Activated CD4-positive, alpha-beta T cell treated with anti-CD3 and anti-CD28 coated beads for 36 hours (primary cell): ENCODE data around the gene ABR. TPM values are rescaled to one million over a fixed set of nuclear protein-coding genes. Genes with fewer than 3 reads are reported as not detected.
A peak's percentile ranks its signal among the peaks of the same experiment; 100 is the strongest.
"Not testable (repeated sequence)": the region's sequence is repeated elsewhere in the genome, so short reads cannot be mapped to it uniquely, and the experiment has no call there.

Source experiments
- ATAC-seq: fragments of 200-7000 bp; cut with Tn5 transposase; one replicate; pipeline ENCODE4 v1.10.0; 2021; ENCODE audit warnings: mild to moderate bottlenecking, moderate library complexity
- CTCF ChIA-PET: fragments of 350-600 bp; sonication (Branson Sonifier 250); formaldehyde crosslinking; loops from one replicate; lab custom pipeline; 2021; ENCODE audit warnings: antibody characterized with exemption; lab: Charles Lee
- POLR2A ChIA-PET: fragments of 350-600 bp; sonication (Branson Sonifier 250); formaldehyde crosslinking; loops from one replicate; lab custom pipeline; 2021; ENCODE audit warnings: antibody characterized with exemption, inconsistent platforms; lab: Charles Lee
- DNase-seq: peaks from one replicate; pipeline ENCODE4 v3.0.0-alpha.2; 2020
- H3K27ac Mint-ChIP-seq: one replicate; pipeline ENCODE4 v1.8.0; 2021; ENCODE audit warnings: mixed read lengths
- H3K27me3 Mint-ChIP-seq: one replicate; pipeline ENCODE4 v1.8.0; 2021; ENCODE audit warnings: mixed read lengths
- H3K36me3 Mint-ChIP-seq: one replicate; pipeline ENCODE4 v1.8.0; 2021; ENCODE audit warnings: low read depth, mixed read lengths
- H3K4me1 Mint-ChIP-seq: one replicate; pipeline ENCODE4 v1.8.0; 2021; ENCODE audit warnings: mixed read lengths
- H3K4me3 Mint-ChIP-seq: one replicate; pipeline ENCODE4 v1.8.0; 2021; ENCODE audit warnings: mild to moderate bottlenecking, moderate library complexity, mixed read lengths
- H3K9me3 Mint-ChIP-seq: one replicate; pipeline ENCODE4 v1.8.0; 2021; ENCODE audit warnings: low read depth, mixed read lengths
- intact Hi-C, 2 experiments: fragments of 100-400 bp; cut with DNase I in 1 of 2; cut with micrococcal nuclease in 1 of 2; formaldehyde crosslinking; loops; one replicate each; pipeline versions ENCODE4 v1.14.2 to v1.15.1; 2022 to 2024; cut with DNase I, micrococcal nuclease
- total RNA-seq, 2 experiments: library from RNA; stranded (reverse); gene quantifications; one replicate each; pipeline ENCODE4 v1.2.3, GENCODE V29; 2021

Gene ABR
- total RNA-seq, 2 experiments from 2014 or later, result 45.2 to 50.5 TPM

GRCh38 chr17:1199271-1199743 lies 19.5 kb upstream of the ABR start:
- H3K4me1 Mint-ChIP-seq, result peaks cover 25% of the 10 kb centered on the region
- ChIA-PET CTCF (interaction anchor here (0.6 to 1.2 kb wide), 2 partner anchors 13 to 133 kb away, joined by 3 read pairs; no protein-coding TSS in a partner anchor), POLR2A (interaction anchor here (0.7 kb wide), 1 partner anchor 310 kb away, joined by 3 read pairs; no protein-coding TSS in a partner anchor)
- DNase-seq, H3K9me3 Mint-ChIP-seq, H3K27me3 Mint-ChIP-seq, intact Hi-C loops, H3K4me3 Mint-ChIP-seq, H3K27ac Mint-ChIP-seq, ATAC-seq, H3K36me3 Mint-ChIP-seq: not testable (repeated sequence)

- peaks cover 25% of the 10 kb centered on the region for H3K4me1 Mint-ChIP-seq
Measured at GRCh38 chr17:1197781-1198490, 18.2 kb upstream of the ABR start.

DNA sequence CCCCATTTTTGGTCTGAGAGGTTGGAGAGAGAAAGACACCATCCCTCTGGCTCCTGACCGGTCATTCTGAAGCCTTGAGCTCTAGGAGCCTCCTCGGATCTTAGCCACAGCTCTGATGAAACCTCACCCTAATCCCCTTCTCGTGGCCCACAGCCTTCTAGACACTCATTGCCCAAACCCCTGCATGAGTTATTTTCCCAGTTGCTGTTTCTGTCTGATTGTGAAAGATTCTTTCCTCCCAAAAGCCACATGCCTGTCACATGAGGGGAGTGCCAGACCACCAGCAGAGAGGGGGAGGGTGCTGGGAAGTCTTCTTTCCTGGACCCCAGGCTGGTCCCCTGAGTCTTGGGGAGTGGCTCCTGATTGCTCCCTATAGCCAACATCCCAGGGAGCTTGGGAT lies 17.6 kb upstream of the ABR start:
- DNase-seq (no peak), ATAC-seq (no peak)
- no peak overlapping the region for H3K27ac Mint-ChIP-seq
- POLR2A ChIA-PET, result no interaction called here
- H3K4me1 Mint-ChIP-seq, result peaks cover 24% of the 10 kb centered on the region
- H3K4me3 Mint-ChIP-seq, result no peak overlapping the region
- no peaks in the 10 kb centered on the region for H3K36me3 Mint-ChIP-seq
- CTCF ChIA-PET, result interaction anchor here (0.9 to 3.0 kb wide), 2 partner anchors 10 to 88 kb away, joined by 3 to 20 read pairs; no protein-coding TSS in a partner anchor
- no peaks in the 10 kb centered on the region for H3K9me3 Mint-ChIP-seq
- no peaks in the 10 kb centered on the region for H3K27me3 Mint-ChIP-seq
- intact Hi-C loops, result no loop called here

More at GRCh38 chr17:1197781-1198490, 18.2 kb upstream of the ABR start:
- ChIA-PET POLR2A (no interaction called here), CTCF (interaction anchor here (0.8 to 3.0 kb wide), 3 partner anchors 11 to 141 kb away, joined by 3 to 20 read pairs (median 3); no protein-coding TSS in a partner anchor)
- Mint-ChIP-seq H3K4me3 (no peak overlapping the region), H3K27ac (no peak overlapping the region), H3K36me3 (no peaks in the 10 kb centered on the region), H3K27me3 (no peaks in the 10 kb centered on the region), H3K9me3 (no peaks in the 10 kb centered on the region)
- intact Hi-C loops, result no loop called here
- peak; percentile 47 for ATAC-seq
- peak; percentile 35 for DNase-seq

DNA sequence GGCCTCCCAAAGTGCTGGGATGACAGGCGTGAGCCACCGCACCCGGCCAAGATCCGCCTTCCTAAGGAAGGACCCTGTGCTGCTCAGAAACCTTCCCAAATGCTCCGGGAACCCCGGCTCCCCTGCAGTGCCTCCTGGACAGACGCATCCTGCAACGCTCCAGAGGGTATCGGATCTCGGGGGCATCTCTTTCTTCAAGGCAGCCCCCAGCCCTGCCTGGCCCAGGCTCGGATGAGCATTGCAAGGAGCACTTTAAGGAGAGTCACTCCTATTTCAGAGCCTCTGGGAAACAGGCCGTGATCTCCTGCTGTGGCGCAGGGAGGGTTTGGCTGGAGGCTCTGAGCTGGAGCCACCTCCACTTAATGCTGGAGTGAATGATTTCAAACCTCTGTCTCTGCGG lies 17.2 kb upstream of the ABR start:
- POLR2A ChIA-PET, result no interaction called here
- no peaks in the 10 kb centered on the region for H3K27me3 Mint-ChIP-seq

DNA sequence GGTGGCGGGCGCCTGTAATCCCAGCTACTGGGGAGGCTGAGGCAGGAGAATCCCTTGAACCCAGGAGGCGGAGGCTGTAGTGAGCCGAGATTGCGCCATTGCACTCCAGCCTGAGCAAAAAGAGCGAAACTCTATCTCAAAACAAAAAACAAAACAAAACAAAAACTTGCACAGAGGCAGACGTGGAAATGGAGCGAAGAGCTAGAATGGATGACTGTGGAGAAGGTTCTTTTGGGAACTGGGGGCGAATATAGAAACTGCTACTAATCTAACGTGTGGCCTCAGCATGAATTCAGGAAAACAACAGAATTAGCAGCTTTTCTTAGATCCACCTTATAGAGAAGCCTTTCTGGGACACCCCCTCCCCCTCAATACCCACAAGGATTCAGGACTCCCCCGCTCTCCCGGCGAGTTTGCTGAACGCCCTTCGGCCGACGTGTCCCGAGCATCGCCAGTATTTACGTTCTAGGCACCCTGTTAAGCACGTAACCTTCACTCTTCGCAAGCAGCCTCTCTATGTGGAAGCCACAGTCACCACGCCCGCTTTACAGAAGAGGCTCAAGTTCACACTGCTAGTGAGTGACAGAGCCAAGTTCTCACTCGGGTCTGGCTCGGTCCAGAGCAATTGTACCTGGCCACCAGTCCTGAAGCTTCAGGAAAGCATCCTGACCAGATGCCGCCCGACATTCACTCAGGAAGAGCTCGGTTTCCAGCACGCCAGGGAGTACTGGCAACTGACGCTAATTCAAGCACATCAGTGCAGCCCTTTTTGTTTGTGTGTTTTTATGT lies 13.3 kb upstream of the ABR start:
- ChIA-PET POLR2A (no interaction called here), CTCF (interaction anchor here (0.6 to 2.4 kb wide), 5 partner anchors 8 to 432 kb away, joined by 3 to 6 read pairs (median 4); no protein-coding TSS in a partner anchor)
- DNase-seq (no peak), ATAC-seq (no peak)
- Mint-ChIP-seq H3K4me3 (no peak overlapping the region), H3K4me1 (peaks cover 7% of the 10 kb centered on the region), H3K36me3 (no peaks in the 10 kb centered on the region), H3K9me3 (no peaks in the 10 kb centered on the region), H3K27me3 (no peaks in the 10 kb centered on the region), H3K27ac (no peak overlapping the region)
- intact Hi-C loops, result no loop called here

More for the DNA sequence above, 17.2 kb upstream of the ABR start:
- Mint-ChIP-seq H3K4me3 (no peak overlapping the region), H3K36me3 (no peaks in the 10 kb centered on the region), H3K4me1 (peaks cover 19% of the 10 kb centered on the region), H3K9me3 (no peaks in the 10 kb centered on the region), H3K27ac (no peak overlapping the region)
- intact Hi-C loops, result no loop called here
- CTCF ChIA-PET, result interaction anchor here (0.6 to 3.0 kb wide), 2 partner anchors 10 to 32 kb away, joined by 3 to 20 read pairs; no protein-coding TSS in a partner anchor
- DNase-seq, result no peak
- no peak for ATAC-seq

DNA sequence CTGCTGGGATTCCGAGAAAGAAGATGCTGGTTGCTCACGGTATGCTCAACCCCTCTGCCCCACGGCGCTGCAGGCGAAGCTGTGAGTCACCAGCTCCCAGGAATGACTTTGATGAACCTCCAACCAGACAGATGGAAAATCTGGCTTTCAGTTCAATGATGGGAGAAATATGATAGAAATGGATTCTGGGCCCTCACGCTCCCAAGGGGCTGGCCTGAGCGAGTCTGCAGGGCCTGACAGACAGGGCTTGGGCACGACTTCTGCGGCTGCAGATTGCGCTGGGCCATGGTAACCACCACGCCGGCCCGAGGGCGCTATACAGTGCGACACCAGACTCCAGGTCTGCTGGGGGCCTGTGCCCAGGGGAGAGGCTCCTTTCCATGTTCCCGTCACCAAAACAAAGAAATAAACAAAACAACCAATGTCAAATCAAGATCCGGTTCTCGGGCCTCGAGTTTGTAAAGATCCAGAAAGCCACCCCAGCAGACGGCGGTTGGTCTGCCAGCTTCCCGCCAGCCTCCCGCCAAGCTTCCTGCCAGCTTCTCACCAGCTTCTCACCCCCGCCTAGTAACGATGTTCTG lies 11.1 kb upstream of the ABR start:
- H3K4me1 Mint-ChIP-seq, result peaks cover 2% of the 10 kb centered on the region
- ChIA-PET POLR2A (no interaction called here), CTCF (interaction anchor here (0.6 to 1.4 kb wide), 2 partner anchors 69 to 247 kb away, joined by 3 to 4 read pairs; no protein-coding TSS in a partner anchor)
- DNase-seq (no peak), ATAC-seq (no peak)
- intact Hi-C loops, result no loop called here
- H3K36me3 Mint-ChIP-seq, result no peaks in the 10 kb centered on the region
- H3K4me3 Mint-ChIP-seq, result no peak overlapping the region
- H3K9me3 Mint-ChIP-seq, result no peaks in the 10 kb centered on the region
- no peak overlapping the region for H3K27ac Mint-ChIP-seq
- H3K27me3 Mint-ChIP-seq, result peaks cover 2% of the 10 kb centered on the region

- Mint-ChIP-seq H3K9me3 (no peaks in the 10 kb centered on the region), H3K4me1 (peaks cover 2% of the 10 kb centered on the region), H3K27me3 (peaks cover 2% of the 10 kb centered on the region), H3K36me3 (no peaks in the 10 kb centered on the region), H3K4me3 (no peak overlapping the region), H3K27ac (no peak overlapping the region)
- CTCF ChIA-PET, result interaction anchor here (0.7 to 5.7 kb wide), 8 partner anchors 11 to 308 kb away, joined by 3 to 91 read pairs (median 5); no protein-coding TSS in a partner anchor
- DNase-seq (no peak), ATAC-seq (no peak)
- intact Hi-C loops, result loop anchor here in 1 of 2 experiments (5.0 kb wide), 1 partner anchor 132 kb away; no protein-coding TSS in a partner anchor
- POLR2A ChIA-PET, result no interaction called here
Measured at GRCh38 chr17:1188812-1189504, 9.2 kb upstream of the ABR start.

GRCh38 chr17:1186923-1187771 lies 7.4 kb upstream of the ABR start:
- intact Hi-C loops, result loop anchor here (1.0 to 5.0 kb wide), 3 partner anchors 64 to 130 kb away; no protein-coding TSS in a partner anchor
- no peaks in the 10 kb centered on the region for H3K9me3 Mint-ChIP-seq
- H3K27me3 Mint-ChIP-seq, result peaks cover 2% of the 10 kb centered on the region
- ChIA-PET POLR2A (no interaction called here), CTCF (interaction anchor here (0.6 to 5.7 kb wide), 18 partner anchors 10 to 624 kb away, joined by 3 to 91 read pairs (median 6); no protein-coding TSS in a partner anchor)
- no peak overlapping the region for H3K4me3 Mint-ChIP-seq
- peak; percentile 92 for ATAC-seq
- peak; percentile 87 for DNase-seq
- no peak overlapping the region for H3K27ac Mint-ChIP-seq
- peaks cover 8% of the 10 kb centered on the region for H3K4me1 Mint-ChIP-seq
- H3K36me3 Mint-ChIP-seq, result no peaks in the 10 kb centered on the region

DNA sequence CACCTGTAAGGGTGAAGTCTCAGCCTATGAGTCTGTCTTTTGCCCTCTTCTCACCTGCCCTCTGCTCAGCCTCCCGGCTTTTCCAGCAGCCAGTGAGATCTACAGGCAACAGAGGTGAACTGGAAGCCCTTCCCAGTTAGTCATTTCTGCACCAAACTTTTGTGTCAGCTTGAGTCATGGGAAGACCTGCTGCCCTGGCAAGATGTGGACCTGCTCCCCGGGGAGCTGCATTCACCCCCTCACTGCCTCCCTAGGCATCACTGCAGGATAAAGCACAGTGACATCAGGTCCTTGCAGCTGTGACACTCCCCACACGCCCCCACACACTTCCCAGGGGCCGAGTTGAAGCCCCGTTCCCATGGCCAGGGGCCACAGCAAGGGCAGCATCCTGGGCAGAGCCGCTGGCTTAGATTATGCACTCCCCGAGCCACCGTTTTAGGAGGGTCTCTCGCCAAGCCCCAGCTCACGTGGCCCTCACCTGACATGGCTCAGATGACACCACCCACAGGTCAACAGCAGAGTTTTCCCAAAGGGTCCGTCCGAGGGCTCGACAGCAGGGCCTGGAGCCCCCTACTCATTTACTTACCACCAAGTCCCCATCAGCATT lies 6.5 kb upstream of the ABR start:
- H3K9me3 Mint-ChIP-seq, result no peaks in the 10 kb centered on the region
- ChIA-PET POLR2A (no interaction called here), CTCF (interaction anchor here (0.6 to 5.7 kb wide), 7 partner anchors 10 to 130 kb away, joined by 3 to 91 read pairs (median 13); no protein-coding TSS in a partner anchor)
- H3K27me3 Mint-ChIP-seq, result peaks cover 2% of the 10 kb centered on the region
- H3K4me1 Mint-ChIP-seq, result peaks cover 8% of the 10 kb centered on the region
- DNase-seq, result no peak
- intact Hi-C loops, result loop anchor here in 1 of 2 experiments (5.0 kb wide), 1 partner anchor 129 kb away; no protein-coding TSS in a partner anchor
- ATAC-seq, result no peak
- no peak overlapping the region for H3K27ac Mint-ChIP-seq
- no peak overlapping the region for H3K4me3 Mint-ChIP-seq
- H3K36me3 Mint-ChIP-seq, result no peaks in the 10 kb centered on the region
